H9 (cell line): ENCODE data around the gene RORC. TPM values are rescaled to one million over a fixed set of nuclear protein-coding genes. Genes with fewer than 3 reads are reported as not detected.

ENCODE experiments used
- DNase-seq: peaks from one replicate; pipeline ENCODE4 v3.0.0-alpha.2; 2017
- H2AFZ ChIP-seq: one replicate; pipeline ENCODE4 v1.6.1; 2013; ENCODE audit warnings: mild to moderate bottlenecking, low read length, control low read depth, moderate library complexity
- H2AK5ac ChIP-seq: 2 replicates; pipeline ENCODE4 v1.6.1; 2013; ENCODE audit warnings: low read length, control low read depth, mixed read lengths; ENCODE audit not compliant: insufficient read length
- H2BK120ac ChIP-seq: one replicate; pipeline ENCODE4 v1.6.1; 2013; ENCODE audit warnings: low read depth, mild to moderate bottlenecking, low read length, control low read depth, inconsistent platforms; ENCODE audit not compliant: poor library complexity, severe bottlenecking
- H2BK12ac ChIP-seq: 2 replicates; pipeline ENCODE4 v1.6.1; 2013; ENCODE audit warnings: low read length, control low read depth, mixed read lengths, low read depth; ENCODE audit not compliant: insufficient read length
- H2BK15ac ChIP-seq: 2 replicates; pipeline ENCODE4 v1.6.1; 2013; ENCODE audit warnings: low read depth, low read length, control low read depth
- H2BK20ac ChIP-seq: one replicate; pipeline ENCODE4 v1.6.1; 2013; ENCODE audit warnings: low read depth, mild to moderate bottlenecking, low read length, control low read depth, inconsistent platforms; ENCODE audit not compliant: poor library complexity, severe bottlenecking
- H2BK5ac ChIP-seq: 2 replicates; pipeline ENCODE4 v1.6.1; 2013; ENCODE audit warnings: low read length, control low read depth, mixed read lengths; ENCODE audit not compliant: insufficient read length
- H3K14ac ChIP-seq: 2 replicates; pipeline ENCODE4 v1.6.1; 2013; ENCODE audit warnings: low read length, control low read depth; ENCODE audit not compliant: insufficient read depth
- H3K18ac ChIP-seq: 2 replicates; pipeline ENCODE4 v1.6.1; 2013; ENCODE audit warnings: low read depth, mild to moderate bottlenecking, mixed read lengths, low read length, control low read depth; ENCODE audit not compliant: insufficient read length
- H3K23ac ChIP-seq: 2 replicates; pipeline ENCODE4 v1.6.1; 2013; ENCODE audit warnings: low read length, control low read depth, mixed read lengths, low read depth; ENCODE audit not compliant: insufficient read length
- H3K23me2 ChIP-seq: 2 replicates; pipeline ENCODE4 v1.6.1; 2013; ENCODE audit warnings: low read depth, mild to moderate bottlenecking, mixed read lengths, low read length, control low read depth; ENCODE audit not compliant: insufficient read length, poor library complexity, severe bottlenecking
- H3K27ac ChIP-seq: 2 replicates; pipeline ENCODE4 v1.5.1; 2013; ENCODE audit warnings: low read length, control low read depth, mixed read lengths, low read depth; ENCODE audit not compliant: insufficient read length
- H3K27me3 ChIP-seq: 2 replicates; pipeline ENCODE4 v1.6.1; 2013; ENCODE audit warnings: low read length, control low read depth, inconsistent platforms; ENCODE audit not compliant: insufficient read depth
- H3K4ac ChIP-seq: 2 replicates; pipeline ENCODE4 v1.6.1; 2013; ENCODE audit warnings: low read depth, mild to moderate bottlenecking, control low read depth, inconsistent platforms, low read length, moderate library complexity
- H3K4me1 ChIP-seq: 2 replicates; pipeline ENCODE4 v1.6.1; 2013; ENCODE audit warnings: low read length, control low read depth, inconsistent platforms; ENCODE audit not compliant: insufficient read depth
- H3K4me2 ChIP-seq: 2 replicates; pipeline ENCODE4 v1.6.1; 2013; ENCODE audit warnings: low read length, control low read depth, mixed read lengths; ENCODE audit not compliant: insufficient read length, insufficient read depth
- H3K56ac ChIP-seq: 2 replicates; pipeline ENCODE4 v1.6.1; 2013; ENCODE audit warnings: low read depth, mild to moderate bottlenecking, mixed read lengths, low read length, control low read depth; ENCODE audit not compliant: insufficient read length
- H3K79me1 ChIP-seq: 2 replicates; pipeline ENCODE4 v1.6.1; 2013; ENCODE audit warnings: low read depth, mild to moderate bottlenecking, moderate library complexity, low read length, control low read depth, inconsistent platforms; ENCODE audit not compliant: insufficient read depth, poor library complexity, severe bottlenecking
- H3K79me2 ChIP-seq: 2 replicates; pipeline ENCODE4 v1.6.1; 2013; ENCODE audit warnings: low read length, control low read depth, inconsistent platforms; ENCODE audit not compliant: insufficient read depth
- H3K9ac ChIP-seq: 2 replicates; pipeline ENCODE4 v1.6.1; 2013; ENCODE audit warnings: low read length, control low read depth, mixed read lengths; ENCODE audit not compliant: insufficient read length; ENCODE audit errors: extremely low read depth
- H3K9me3 ChIP-seq: one replicate; pipeline ENCODE4 v1.6.1; 2013; ENCODE audit warnings: low read depth, low read length, inconsistent platforms; ENCODE audit not compliant: control insufficient read depth
- H3T11ph ChIP-seq: one replicate; pipeline ENCODE4 v1.6.1; 2013; ENCODE audit warnings: mild to moderate bottlenecking, low read length, control low read depth, inconsistent platforms
- H4K20me1 ChIP-seq: one replicate; pipeline ENCODE4 v1.6.1; 2013; ENCODE audit not compliant: control insufficient read depth, insufficient read length, insufficient read depth
- H4K5ac ChIP-seq: 2 replicates; pipeline ENCODE4 v1.6.1; 2013; ENCODE audit warnings: low read depth, mild to moderate bottlenecking, mixed read lengths, low read length, control low read depth; ENCODE audit not compliant: insufficient read length
- H4K8ac ChIP-seq: replicated peaks from 2 replicates; pipeline ENCODE4 v1.6.1; 2013; ENCODE audit warnings: low read length, control low read depth, mixed read lengths, low read depth; ENCODE audit not compliant: insufficient read length
- H4K91ac ChIP-seq: 2 replicates; pipeline ENCODE4 v1.6.1; 2013; ENCODE audit warnings: low read depth, mild to moderate bottlenecking, moderate library complexity, mixed read lengths, low read length, control low read depth; ENCODE audit not compliant: insufficient read length
- H3K27ac Mint-ChIP-seq, 3 experiments: 2 replicates in 2 of 3; 3 replicates in 1 of 3; pipeline ENCODE4 v1.8.0; 2020 to 2021; ENCODE audit warnings: mixed read lengths in 3 of 3, mild to moderate bottlenecking in 1 of 3, moderate library complexity in 1 of 3
- H3K27me3 Mint-ChIP-seq: 2 replicates; pipeline ENCODE4 v1.8.0; 2021; ENCODE audit warnings: low read depth, mild to moderate bottlenecking, moderate library complexity, mixed read lengths
- H3K36me3 Mint-ChIP-seq, 3 experiments: 2 replicates in 2 of 3; 3 replicates in 1 of 3; pipeline ENCODE4 v1.8.0; 2020 to 2021; ENCODE audit warnings: low read depth in 3 of 3, mixed read lengths in 3 of 3; ENCODE audit not compliant: insufficient read depth in 1 of 3
- H3K4me1 Mint-ChIP-seq, 2 experiments: 2 replicates each; pipeline ENCODE4 v1.8.0; 2020; ENCODE audit warnings: mixed read lengths in 2 of 2
- H3K4me3 Mint-ChIP-seq, 2 experiments: 2 replicates in 1 of 2; 3 replicates in 1 of 2; pipeline ENCODE4 v1.8.0; 2020 to 2021; ENCODE audit warnings: mild to moderate bottlenecking in 2 of 2, mixed read lengths in 2 of 2, moderate library complexity in 1 of 2
- H3K9me3 Mint-ChIP-seq, 2 experiments: 2 replicates in 1 of 2; 3 replicates in 1 of 2; pipeline ENCODE4 v1.8.0; 2020; ENCODE audit warnings: mild to moderate bottlenecking in 2 of 2, mixed read lengths in 2 of 2, moderate library complexity in 1 of 2
- CTCF ChIP-seq: fragments of 200-600 bp; sonication (generic); conservative IDR thresholded peaks from 3 replicates; pipeline ENCODE4 v1.8.0; 2021; ENCODE audit warnings: antibody characterized with exemption, mild to moderate bottlenecking
- WGBS: extraction: QIAGEN DNeasy Blood & Tissue Kit; methylation state at CpG from one replicate; pipeline ENCODE4 v1.1.7; 2013; ENCODE audit warnings: missing lambda C conversion rate, low lambda C conversion rate, mixed read lengths; ENCODE audit not compliant: insufficient read length; ENCODE audit errors: extremely low coverage; 5-methylcytosine and 5-hydroxymethylcytosine counted together
- total RNA-seq: library from RNA; stranded (reverse); gene quantifications from 2 replicates; pipeline ENCODE4 v1.2.1, GENCODE V29; 2021

The RORC gene
- total RNA-seq, 1 experiment from 2014 or later: 0.52 TPM

- no peak overlapping the region for H3K18ac ChIP-seq
- no peak overlapping the region for H2BK120ac ChIP-seq
- H2BK15ac ChIP-seq: no peak overlapping the region
- H3T11ph ChIP-seq: no peak overlapping the region
- TF ChIP-seq CTCF: no peak
- no peak overlapping the region for H2BK20ac ChIP-seq
- Mint-ChIP-seq H3K9me3 (no peaks in the 10 kb centered on the region), H3K27ac (no peak overlapping the region), H3K27me3 (peaks cover 11% of the 10 kb centered on the region), H3K36me3 (no peaks in the 10 kb centered on the region), H3K4me1 (peaks cover 3 to 16% of the 10 kb centered on the region in 2 experiments; a peak in 3 of 4 replicates), H3K4me3 (no peak overlapping the region)
- no peak overlapping the region for H2BK5ac ChIP-seq
- H3K14ac ChIP-seq: no peak overlapping the region; the same call in 1 of the 2 replicates
- no peak overlapping the region for H3K23ac ChIP-seq
- no peak overlapping the region for H4K91ac ChIP-seq
- H2AK5ac ChIP-seq: no peak overlapping the region
- H3K9ac ChIP-seq: no peak overlapping the region
- no peak for DNase-seq
- no peak overlapping the region for H4K5ac ChIP-seq
- H3K27ac ChIP-seq: no peak overlapping the region
- H4K20me1 ChIP-seq: no peaks in the 10 kb centered on the region
- no peaks in the 10 kb centered on the region for H3K9me3 ChIP-seq
- no peak overlapping the region for H2BK12ac ChIP-seq
- no peaks in the 10 kb centered on the region for H3K23me2 ChIP-seq
- no peak overlapping the region for H3K4me2 ChIP-seq
- no peak overlapping the region for H3K56ac ChIP-seq
- no peak overlapping the region for H3K4ac ChIP-seq
- no peaks in the 10 kb centered on the region for H3K79me2 ChIP-seq
- no peaks in the 10 kb centered on the region for H3K4me1 ChIP-seq
- H3K79me1 ChIP-seq: no peaks in the 10 kb centered on the region
- no peaks in the 10 kb centered on the region for H3K27me3 ChIP-seq
- H4K8ac ChIP-seq: no peak overlapping the region
- no peak overlapping the region for H2AFZ ChIP-seq
- WGBS: no CpG with 5 or more reads among the region's 8 CpGs
These were observed 30.8 kb downstream of the RORC start for GRCh38 chr1:151800830-151801229.
